ENCODE results near the gene ACVR1.

Gene ACVR1

GRCh38 chr2:157822993-157823392 is 53.1 kb downstream of the ACVR1 start:
- DNase-seq: no peak

GRCh38 chr2:157822533-157822932 is 53.6 kb downstream of the ACVR1 start:
- no peak for DNase-seq

GRCh38 chr2:157821519-157822131 is 54.5 kb downstream of the ACVR1 start:
- no peak for DNase-seq

- no peak for DNase-seq
Observed at GRCh38 chr2:157820193-157820592, 55.9 kb downstream of the ACVR1 start.

- DNase-seq: no peak
Observed at GRCh38 chr2:157819761-157820160, 56.4 kb downstream of the ACVR1 start.

GRCh38 chr2:157818227-157818626 is 57.9 kb downstream of the ACVR1 start:
- DNase-seq: no peak

GRCh38 chr2:157815421-157815820 is 60.7 kb downstream of the ACVR1 start:
- DNase-seq: no peak

GRCh38 chr2:157813467-157813866 is 62.7 kb downstream of the ACVR1 start:
- DNase-seq: no peak

- DNase-seq: no peak
Observed at GRCh38 chr2:157810037-157810436, 66.1 kb downstream of the ACVR1 start.

- DNase-seq: no peak
Observed at GRCh38 chr2:157809212-157809611, 66.9 kb downstream of the ACVR1 start.

GRCh38 chr2:157808421-157808820 is 67.7 kb downstream of the ACVR1 start:
- no peak for DNase-seq

- DNase-seq: no peak
Observed at GRCh38 chr2:157806426-157807077, 69.6 kb downstream of the ACVR1 start.

GRCh38 chr2:157805519-157805918 is 70.6 kb downstream of the ACVR1 start:
- no peak for DNase-seq

- DNase-seq: no peak
Observed at GRCh38 chr2:157804355-157804754, 71.8 kb downstream of the ACVR1 start.

- no peak for DNase-seq
Observed at GRCh38 chr2:157803952-157804351, 72.2 kb downstream of the ACVR1 start.

- no peak for DNase-seq
Observed at GRCh38 chr2:157803476-157803875, 72.7 kb downstream of the ACVR1 start.

- no peak for DNase-seq
Observed at GRCh38 chr2:157800838-157801495, 75.2 kb downstream of the ACVR1 start.

- DNase-seq: no peak
Observed at GRCh38 chr2:157793053-157793612, 83.0 kb downstream of the ACVR1 start.

- DNase-seq: no peak
Observed at GRCh38 chr2:157792335-157793052, 83.6 kb downstream of the ACVR1 start.

- no peak for DNase-seq
Observed at GRCh38 chr2:157790780-157791179, 85.3 kb downstream of the ACVR1 start.

- no peak for DNase-seq
Observed at GRCh38 chr2:157789933-157790511, 86.1 kb downstream of the ACVR1 start.

GRCh38 chr2:157789256-157789655 is 86.9 kb downstream of the ACVR1 start:
- DNase-seq: no peak

- DNase-seq: no peak
Observed at GRCh38 chr2:157788201-157788600, 87.9 kb downstream of the ACVR1 start.
